Ovary (tissue), 9 donors: ENCODE measurements around the gene GRM3. TPM values are rescaled to one million over a fixed set of nuclear protein-coding genes. Genes with fewer than 3 reads are reported as not detected.

Experiments used
- DNase-seq, 5 donors: peaks; one replicate each; pipeline ENCODE4 v3.0.0-alpha.2; 2019 to 2020
- H3K27ac ChIP-seq, 2 donors: fragments of 200-600 bp; one replicate each; pipeline versions ENCODE4 v1.5.1 to v1.8.0; 2019 to 2022
- H3K27me3 ChIP-seq: fragments of 200-600 bp; one replicate; pipeline ENCODE4 v1.8.0; 2022
- H3K36me3 ChIP-seq: fragments of 200-600 bp; sonication (generic); one replicate; pipeline ENCODE4 v1.5.1; 2019
- H3K4me1 ChIP-seq: one replicate; pipeline ENCODE4 v1.8.1; 2013; ENCODE audit warnings: mild to moderate bottlenecking, moderate library complexity; ENCODE audit not compliant: insufficient read depth
- H3K4me3 ChIP-seq: fragments of 200-600 bp; sonication (generic); one replicate; pipeline ENCODE4 v1.5.1; 2017
- H3K9me3 ChIP-seq, 2 donors: fragments of 200-600 bp in 1 of 2; sonication (generic) in 1 of 2; one replicate each; pipeline versions ENCODE4 v1.5.1 to v1.8.1; 2013 to 2019; ENCODE audit warnings: mild to moderate bottlenecking in 1 of 2, moderate library complexity in 1 of 2
- EP300 ChIP-seq: sonication (generic); formaldehyde crosslinking; IDR thresholded peaks from one replicate; pipeline ENCODE4 v1.6.1; 2017; ENCODE audit warnings: antibody characterized with exemption
- POLR2A ChIP-seq: fragments of 450-650 bp; IDR thresholded peaks from one replicate; pipeline ENCODE4 v1.6.1; 2017; ENCODE audit warnings: antibody characterized with exemption, mild to moderate bottlenecking, moderate library complexity
- WGBS, 3 donors: extraction: QIAGEN DNeasy Blood & Tissue Kit in 1 of 3; methylation state at CpG; one replicate each; pipeline versions ENCODE4 v1.1.5 to v1.1.7; 2013 to 2017; 5-methylcytosine and 5-hydroxymethylcytosine counted together
- intact Hi-C, 4 donors: fragments of 100-400 bp; cut with DNase I; formaldehyde crosslinking; loops; one replicate each; pipeline versions ENCODE4 v1.11.0 to v1.15.1; 2022 to 2023
- polyA plus RNA-seq, 2 donors: library from polyadenylated mRNA; stranded (reverse); fragments of 200-250 nt in 1 of 2; fragments of 350-450 nt in 1 of 2; fragmentation: Illumina TruSeq in 1 of 2; extraction: RNeasy Lipid Tissue Mini Kit (QIAGEN cat#74804) in 1 of 2; gene quantifications; one replicate each; pipeline ENCODE4 v1.2.3, GENCODE V29; 2013 to 2014
- total RNA-seq, 7 donors: library from RNA; depleted of rRNA in 2 of 7; stranded (reverse); fragments of >200 nt in 2 of 7; fragmentation: NEBNext Ultra II Directional in 3 of 7; extraction: Animal tissue kit (Norgen Biotek cat#: 25700) in 3 of 7; gene quantifications; one replicate each; pipeline versions ENCODE4 v1.1.0 to v1.2.4, GENCODE V29; 2016 to 2023
- TF ChIP-seq, protein P1 (sequence below), 3 donors: fragments of 450-650 bp in 2 of 3; fragments of 200-600 bp in 1 of 3; IDR thresholded peaks; one replicate each; pipeline versions ENCODE4 v1.5.1 to v1.8.0; 2016 to 2022; ENCODE audit warnings: antibody characterized with exemption in 3 of 3, mild to moderate bottlenecking in 1 of 3
- donor health status: DM: no; HTN: no; CAD: no; lungs with moderate emphysema.
- donor health status: DM: no; HTN: no; CAD: no.
- donor health status: Bipolar disorder and iron deficiency.
- donor health status: DM: yes; HTN: yes; CAD: no.
- donor health status: DM: no; HTN: no; CAD: no.
- donor health status: DM: yes; HTN: yes; CAD: no.

Gene GRM3
- total and polyA plus RNA-seq, 9 donors, result 0.10 to 0.11 TPM; not detected in 7

DNA sequence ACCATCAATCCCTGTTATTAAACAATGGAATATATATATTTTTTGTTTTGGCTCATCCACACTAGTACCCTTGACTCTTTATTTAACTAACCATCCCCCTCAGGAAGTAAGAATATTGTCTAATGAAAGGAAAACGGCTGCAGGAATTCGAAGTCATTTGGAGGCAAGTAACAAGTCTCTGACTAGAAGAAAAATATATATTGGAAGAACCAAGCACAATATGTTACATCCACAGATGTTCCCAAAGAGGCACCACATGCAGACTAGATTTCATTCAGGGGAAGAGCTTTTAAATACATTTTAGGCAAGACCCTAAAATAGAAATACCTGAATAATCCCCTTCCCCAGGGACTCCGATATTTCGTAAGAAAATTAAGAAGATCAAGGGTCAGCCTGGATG, 104.5 kb downstream of the GRM3 start:
- no peaks in the 10 kb centered on the region for H3K27me3 ChIP-seq
- H3K36me3 ChIP-seq, result no peaks in the 10 kb centered on the region
- H3K4me3 ChIP-seq, result no peak overlapping the region
- 56 to 68% (median 58%) methylated on average over 4 of the region's 4 CpGs for WGBS, 3 donors
- no peak for DNase-seq
- no peaks in the 10 kb centered on the region for H3K4me1 ChIP-seq
- intact Hi-C loops, result no loop called here
- no peaks in the 10 kb centered on the region for H3K9me3 ChIP-seq
- TF ChIP-seq EP300, result no peak
- no peak overlapping the region for H3K27ac ChIP-seq

DNA sequence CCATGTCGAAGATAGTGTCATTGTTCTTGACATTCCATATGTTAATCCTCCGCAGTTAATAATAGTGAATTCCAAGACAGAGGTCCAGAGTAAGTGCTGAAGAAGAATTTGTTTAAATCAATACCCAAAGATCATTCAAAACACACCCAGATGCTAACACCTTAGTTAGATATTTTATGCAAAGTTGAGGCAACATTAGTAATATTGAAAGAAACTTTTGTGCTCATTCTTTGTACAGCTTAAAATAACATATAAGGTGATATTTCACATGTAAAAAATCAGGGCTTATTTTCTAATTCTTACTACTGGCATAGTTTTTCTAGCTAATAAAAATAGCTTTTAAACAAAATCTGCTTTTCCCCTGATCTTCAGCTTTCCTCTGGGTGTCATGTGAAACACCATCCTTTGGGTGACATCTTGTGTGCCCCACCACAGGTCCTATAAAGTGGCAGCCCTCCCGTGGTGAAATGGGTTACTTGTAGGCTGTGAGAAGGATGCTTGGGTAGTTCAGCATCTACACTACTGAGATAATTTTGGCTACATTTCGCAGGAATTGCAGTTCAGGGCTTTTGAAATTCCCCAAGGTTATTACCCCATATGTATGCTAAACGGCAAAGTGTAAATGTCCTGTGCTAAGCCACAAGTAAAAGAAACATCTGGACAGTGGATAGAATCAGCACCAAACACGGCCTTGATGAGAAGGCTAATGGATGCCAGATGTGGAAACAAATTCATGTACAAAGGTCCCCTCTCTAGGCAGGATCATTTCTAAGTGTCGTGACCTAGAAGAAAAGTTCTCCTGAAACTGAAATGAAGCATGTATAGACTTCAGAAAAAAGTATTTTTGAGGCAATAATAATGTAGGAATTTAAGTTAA, 105.4 kb downstream of the GRM3 start:
- TF ChIP-seq, protein P1, sequence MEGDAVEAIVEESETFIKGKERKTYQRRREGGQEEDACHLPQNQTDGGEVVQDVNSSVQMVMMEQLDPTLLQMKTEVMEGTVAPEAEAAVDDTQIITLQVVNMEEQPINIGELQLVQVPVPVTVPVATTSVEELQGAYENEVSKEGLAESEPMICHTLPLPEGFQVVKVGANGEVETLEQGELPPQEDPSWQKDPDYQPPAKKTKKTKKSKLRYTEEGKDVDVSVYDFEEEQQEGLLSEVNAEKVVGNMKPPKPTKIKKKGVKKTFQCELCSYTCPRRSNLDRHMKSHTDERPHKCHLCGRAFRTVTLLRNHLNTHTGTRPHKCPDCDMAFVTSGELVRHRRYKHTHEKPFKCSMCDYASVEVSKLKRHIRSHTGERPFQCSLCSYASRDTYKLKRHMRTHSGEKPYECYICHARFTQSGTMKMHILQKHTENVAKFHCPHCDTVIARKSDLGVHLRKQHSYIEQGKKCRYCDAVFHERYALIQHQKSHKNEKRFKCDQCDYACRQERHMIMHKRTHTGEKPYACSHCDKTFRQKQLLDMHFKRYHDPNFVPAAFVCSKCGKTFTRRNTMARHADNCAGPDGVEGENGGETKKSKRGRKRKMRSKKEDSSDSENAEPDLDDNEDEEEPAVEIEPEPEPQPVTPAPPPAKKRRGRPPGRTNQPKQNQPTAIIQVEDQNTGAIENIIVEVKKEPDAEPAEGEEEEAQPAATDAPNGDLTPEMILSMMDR (IDR thresholded peaks at IDR 0.05), result no peak
- TF ChIP-seq POLR2A, result no peak
- TF ChIP-seq EP300, result no peak
- Histone ChIP-seq H3K4me3 (no peak overlapping the region), H3K27me3 (no peaks in the 10 kb centered on the region), H3K4me1 (no peaks in the 10 kb centered on the region), H3K27ac (no peak overlapping the region), H3K9me3 (no peaks in the 10 kb centered on the region), H3K36me3 (no peaks in the 10 kb centered on the region)
- intact Hi-C loops, result no loop called here
- WGBS, 3 donors, result 29 to 36% (median 30%) methylated on average over 7 of the region's 7 CpGs
- DNase-seq, result no peak

- DNase-seq, result no peak
- H3K4me1 ChIP-seq, result no peaks in the 10 kb centered on the region
- WGBS, 3 donors, result 76 to 87% (median 81%) methylated on average over 4 of the region's 4 CpGs
- no peaks in the 10 kb centered on the region for H3K27me3 ChIP-seq
- no peaks in the 10 kb centered on the region for H3K9me3 ChIP-seq
- TF ChIP-seq EP300 (no peak), POLR2A (no peak)
- TF ChIP-seq, protein P1 (IDR thresholded peaks at IDR 0.05), result no peak
- H3K27ac ChIP-seq, result no peak overlapping the region
- no peak overlapping the region for H3K4me3 ChIP-seq
- intact Hi-C loops, result no loop called here
- no peaks in the 10 kb centered on the region for H3K36me3 ChIP-seq
These were observed 106.3 kb downstream of the GRM3 start for GRCh38 chr7:86749741-86750665.

- no peaks in the 10 kb centered on the region for H3K36me3 ChIP-seq
- H3K27ac ChIP-seq, result no peak overlapping the region
- no peak for DNase-seq
- no peaks in the 10 kb centered on the region for H3K4me1 ChIP-seq
- intact Hi-C loops, result no loop called here
- no peaks in the 10 kb centered on the region for H3K27me3 ChIP-seq
- no peak for TF ChIP-seq EP300
- TF ChIP-seq, protein P1 (IDR thresholded peaks at IDR 0.05), result no peak
- TF ChIP-seq POLR2A, result no peak
- H3K9me3 ChIP-seq, result no peaks in the 10 kb centered on the region
- H3K4me3 ChIP-seq, result no peak overlapping the region
- 17 to 25% (median 18%) methylated on average over 4 of the region's 4 CpGs for WGBS, 3 donors
These were observed 116.5 kb downstream of the GRM3 start for GRCh38 chr7:86760236-86760635.
